Measurements from ENCODE around the gene NACC2.

DNA sequence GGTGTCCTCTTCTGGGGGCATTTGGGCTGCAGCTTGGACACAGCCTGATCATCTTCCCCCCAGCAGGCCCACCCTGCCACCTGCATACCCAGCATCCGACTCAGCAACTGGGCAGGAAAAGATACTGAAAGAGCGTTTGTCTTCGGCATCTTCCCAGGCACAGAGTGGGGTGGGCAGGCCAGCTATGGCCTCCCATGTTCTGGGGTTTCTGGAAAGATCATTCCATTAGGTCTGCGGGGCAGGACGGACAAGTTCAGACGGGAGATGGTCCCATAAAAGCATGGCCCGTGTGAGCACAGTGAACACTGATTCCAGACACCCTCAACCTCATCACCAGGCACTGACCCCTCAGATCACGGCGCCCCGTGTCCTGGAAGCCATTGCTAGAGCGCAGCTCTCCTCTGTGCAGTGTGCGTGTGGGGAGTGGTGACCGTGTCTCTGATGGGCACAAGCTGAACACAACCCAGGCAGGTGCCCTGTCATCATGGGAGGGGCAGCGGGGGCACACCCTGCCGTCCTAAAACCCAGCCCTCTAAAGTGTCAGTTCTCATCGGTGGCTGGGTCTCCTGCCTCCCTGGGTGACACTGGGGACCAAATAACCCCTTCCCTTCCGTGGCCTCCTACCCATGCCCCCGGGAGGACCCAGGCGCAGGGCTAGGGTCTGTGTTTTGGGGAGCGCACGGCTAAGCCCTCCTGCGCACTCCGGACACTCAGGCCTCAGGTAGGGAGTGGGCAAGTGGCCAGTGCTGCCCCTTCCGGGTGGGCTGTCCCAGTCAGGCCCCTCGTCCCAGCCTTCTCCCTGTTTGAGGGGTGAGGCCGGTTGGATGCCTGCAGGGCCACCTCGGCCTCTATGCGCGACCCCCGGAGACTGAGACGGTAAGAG, 36.8 kb upstream of the NACC2 start:
- TF ChIP-seq EZH2phosphoT487 (IDR thresholded peaks at IDR 0.05; ENCODE audit: low read depth) = no peak
- TF ChIP-seq, protein P1, sequence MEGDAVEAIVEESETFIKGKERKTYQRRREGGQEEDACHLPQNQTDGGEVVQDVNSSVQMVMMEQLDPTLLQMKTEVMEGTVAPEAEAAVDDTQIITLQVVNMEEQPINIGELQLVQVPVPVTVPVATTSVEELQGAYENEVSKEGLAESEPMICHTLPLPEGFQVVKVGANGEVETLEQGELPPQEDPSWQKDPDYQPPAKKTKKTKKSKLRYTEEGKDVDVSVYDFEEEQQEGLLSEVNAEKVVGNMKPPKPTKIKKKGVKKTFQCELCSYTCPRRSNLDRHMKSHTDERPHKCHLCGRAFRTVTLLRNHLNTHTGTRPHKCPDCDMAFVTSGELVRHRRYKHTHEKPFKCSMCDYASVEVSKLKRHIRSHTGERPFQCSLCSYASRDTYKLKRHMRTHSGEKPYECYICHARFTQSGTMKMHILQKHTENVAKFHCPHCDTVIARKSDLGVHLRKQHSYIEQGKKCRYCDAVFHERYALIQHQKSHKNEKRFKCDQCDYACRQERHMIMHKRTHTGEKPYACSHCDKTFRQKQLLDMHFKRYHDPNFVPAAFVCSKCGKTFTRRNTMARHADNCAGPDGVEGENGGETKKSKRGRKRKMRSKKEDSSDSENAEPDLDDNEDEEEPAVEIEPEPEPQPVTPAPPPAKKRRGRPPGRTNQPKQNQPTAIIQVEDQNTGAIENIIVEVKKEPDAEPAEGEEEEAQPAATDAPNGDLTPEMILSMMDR (IDR thresholded peaks at IDR 0.05; ENCODE audit: low read depth, low read length) = no peak

All from OCI-LY3 (cell line).